K562 (cell line): ENCODE data around the gene TBPL2. TPM values are rescaled to one million over a fixed set of nuclear protein-coding genes. Genes with fewer than 3 reads are reported as not detected.

Source experiments
- ATAC-seq: fragments of 200-7000 bp; cut with Tn5 transposase; 3 replicates; pipeline ENCODE4 v1.9.1; 2020; ENCODE audit warnings: moderate library complexity
- BruUV-seq: library from RNA; stranded (reverse); fragments of 400-500 nt; replicated peaks from 2 replicates; lab custom pipeline; 2021; lab: Mats Ljungman, UMichigan
- CTCF ChIA-PET: fragments of 300-600 bp; formaldehyde crosslinking; extraction: SDS; loops from one replicate; lab custom pipeline; 2021; ENCODE audit warnings: low intra/inter-chr PET ratio; lab: Yijun Ruan, JAX
- POLR2A ChIA-PET: fragments of 300-600, 350-650 bp; sonication (Branson Sonifier 250); formaldehyde crosslinking; extraction: SDS; loops from one replicate; lab custom pipeline; 2021; ENCODE audit warnings: antibody characterized with exemption, inconsistent platforms; lab: Yijun Ruan, JAX
- DNase-seq, 4 experiments: peaks; one replicate each; pipeline versions ENCODE4 v3.0.0 to v3.0.0-alpha.2; 2011 to 2018; ENCODE audit warnings: low spot score in 3 of 4, mixed read lengths in 3 of 4; ENCODE audit errors: extremely low read depth in 1 of 4
- FAIRE-seq: peaks from 2 replicates; lab custom pipeline; 2011; peaks lifted over from hg19 to GRCh38; lab: Jason Lieb, UNC
- H2AFZ ChIP-seq: 2 replicates; pipeline ENCODE4 v1.6.0; 2011; ENCODE audit warnings: low read depth, low read length, control low read depth, inconsistent platforms
- H3K27ac ChIP-seq: fragments of 200-600 bp; 3 replicates; pipeline ENCODE4 v1.8.0; 2011; ENCODE audit warnings: low read depth, mild to moderate bottlenecking, control low read depth, inconsistent platforms, low read length, moderate library complexity, mixed read lengths; ENCODE audit errors: extremely low read depth
- H3K27me3 ChIP-seq, 2 experiments: fragments of 300-600 bp in 1 of 2; 2 replicates in 1 of 2; 3 replicates in 1 of 2; pipeline versions ENCODE4 v1.6.0 to v1.8.0; 2011; ENCODE audit warnings: inconsistent platforms in 2 of 2, low read length in 2 of 2, mild to moderate bottlenecking in 1 of 2, mixed read lengths in 1 of 2, moderate library complexity in 1 of 2; ENCODE audit not compliant: control insufficient read depth in 2 of 2, insufficient read depth in 2 of 2
- H3K36me3 ChIP-seq: fragments of 300-600 bp; 3 replicates; pipeline ENCODE4 v1.8.0; 2011; ENCODE audit warnings: mild to moderate bottlenecking, low read length, inconsistent platforms; ENCODE audit not compliant: control insufficient read depth, insufficient read depth
- H3K4me1 ChIP-seq, 2 experiments: fragments of 200-600 bp in 1 of 2; replicated peaks in 1 of 2; 2 replicates in 1 of 2; 3 replicates in 1 of 2; pipeline versions ENCODE4 v1.5.1 to v1.8.0; 2011; ENCODE audit warnings: inconsistent platforms in 2 of 2, low read length in 2 of 2, mild to moderate bottlenecking in 1 of 2, mixed read lengths in 1 of 2, moderate library complexity in 1 of 2; ENCODE audit not compliant: control insufficient read depth in 2 of 2, insufficient read depth in 2 of 2
- H3K4me2 ChIP-seq: 2 replicates; pipeline ENCODE4 v1.6.1; 2011; ENCODE audit warnings: low read length, control low read depth, inconsistent platforms, mixed read lengths; ENCODE audit not compliant: insufficient read depth
- H3K4me3 ChIP-seq: fragments of 200-600 bp; sonication (generic), shearing (Covaris generic); 2 replicates; pipeline ENCODE4 v1.5.1; 2016; ENCODE audit warnings: control low read depth, inconsistent platforms
- H3K79me2 ChIP-seq: fragments of 200-600 bp; 3 replicates; pipeline ENCODE4 v1.8.0; 2011; ENCODE audit warnings: low read length, inconsistent platforms; ENCODE audit not compliant: control insufficient read depth, insufficient read depth
- H3K9ac ChIP-seq, 2 experiments: 2 replicates each; pipeline versions ENCODE4 v1.6.0 to v1.6.1; 2011; ENCODE audit warnings: low read depth in 2 of 2, low read length in 2 of 2, control low read depth in 1 of 2, inconsistent platforms in 1 of 2, mild to moderate bottlenecking in 1 of 2, mixed read lengths in 1 of 2; ENCODE audit not compliant: insufficient read depth in 1 of 2
- H3K9me1 ChIP-seq: one replicate; pipeline ENCODE4 v1.6.0; 2011; ENCODE audit warnings: inconsistent platforms, mild to moderate bottlenecking, low read length, moderate library complexity; ENCODE audit not compliant: control insufficient read depth, insufficient read depth
- H3K9me3 ChIP-seq: replicated peaks from 2 replicates; pipeline ENCODE4 v1.5.1; 2011; ENCODE audit warnings: low read depth, low read length, inconsistent platforms; ENCODE audit not compliant: control insufficient read depth, insufficient read depth
- H4K20me1 ChIP-seq: replicated peaks from 2 replicates; pipeline ENCODE4 v1.6.1; 2011; ENCODE audit warnings: low read length, inconsistent platforms, mixed read lengths; ENCODE audit not compliant: control insufficient read depth, insufficient read depth
- DACH1 ChIP-seq: fragments of 450-650 bp; IDR thresholded peaks from 2 replicates; pipeline ENCODE4 v1.6.1; 2018; ENCODE audit not compliant: partially characterized antibody
- FOXK2 ChIP-seq, 2 experiments: fragments of 450-650 bp; IDR thresholded peaks in 1 of 2; conservative IDR thresholded peaks in 1 of 2; 2 replicates each; pipeline ENCODE4 v1.6.1; 2016; ENCODE audit warnings: low read depth in 2 of 2, mild to moderate bottlenecking in 1 of 2
- HNRNPK ChIP-seq: fragments of 200-400 bp; formaldehyde crosslinking; IDR thresholded peaks from one replicate; pipeline ENCODE4 v1.6.1; 2018; ENCODE audit warnings: mild to moderate bottlenecking, low read depth, low read length; ENCODE audit not compliant: poor library complexity, severe bottlenecking
- JUNB ChIP-seq: fragments of 450-650 bp; formaldehyde crosslinking; conservative IDR thresholded peaks from 2 replicates; pipeline ENCODE4 v1.4.0; 2020; ENCODE audit warnings: mild to moderate bottlenecking
- KDM5B ChIP-seq: fragments of 200-600 bp; sonication (generic); IDR thresholded peaks from 2 replicates; pipeline ENCODE4 v1.6.1; 2012; ENCODE audit warnings: low read depth, mild to moderate bottlenecking, moderate library complexity, low read length, control low read depth, inconsistent platforms; ENCODE audit not compliant: insufficient replicate concordance
- POLR2B ChIP-seq: fragments of 450-650 bp; IDR thresholded peaks from 2 replicates; pipeline ENCODE4 v1.6.1; 2018; ENCODE audit warnings: low read depth; ENCODE audit not compliant: partially characterized antibody
- SIRT6 ChIP-seq: IDR thresholded peaks from one replicate; pipeline ENCODE4 v1.6.1; 2012; ENCODE audit warnings: low read depth, mild to moderate bottlenecking, control low read depth, inconsistent platforms, low read length, moderate library complexity
- TCFL5 ChIP-seq: fragments of 250-450 bp; sonication (Bioruptor Pico); conservative IDR thresholded peaks from 2 replicates; pipeline ENCODE4 v1.6.1; 2021; ENCODE audit warnings: mild to moderate bottlenecking, moderate library complexity, matching md5 sums
- TOE1 ChIP-seq, 2 experiments: fragments of 450-650 bp in 1 of 2; sonication (generic) in 1 of 2; formaldehyde crosslinking in 1 of 2; IDR thresholded peaks; 2 replicates each; pipeline versions ENCODE4 v1.7.1 to v1.8.0; 2016 to 2022; ENCODE audit warnings: borderline replicate concordance in 2 of 2, mild to moderate bottlenecking in 2 of 2, antibody characterized with exemption in 1 of 2, inconsistent platforms in 1 of 2, low read depth in 1 of 2, missing genetic modification reagents in 1 of 2, moderate library complexity in 1 of 2
- XRCC5 ChIP-seq: fragments of 200-400 bp; formaldehyde crosslinking; IDR thresholded peaks from 2 replicates; pipeline ENCODE4 v1.6.1; 2017; ENCODE audit warnings: low read depth, mild to moderate bottlenecking, low read length
- ZNF274 ChIP-seq: IDR thresholded peaks from 2 replicates; pipeline ENCODE4 v1.6.1; 2011; ENCODE audit warnings: low read depth, mild to moderate bottlenecking, low read length, moderate library complexity, borderline replicate concordance
- WGBS: fragments of 100-300 bp; shearing (Covaris generic); methylation state at CpG from one replicate; pipeline ENCODE4 v1.1.6; 2016; ENCODE audit warnings: low coverage, mixed read lengths; ENCODE audit not compliant: insufficient coverage; ENCODE audit errors: missing lambda C conversion rate; 5-methylcytosine and 5-hydroxymethylcytosine counted together
- in situ Hi-C: fragments of 300-500 bp; cut with MboI; formaldehyde crosslinking; loops from 4 replicates; pipeline ENCODE4 v1.15.0; 2018; ENCODE audit warnings: inconsistent platforms, mixed read lengths
- intact Hi-C: fragments of 100-400 bp; cut with micrococcal nuclease; formaldehyde crosslinking; loops from 2 replicates; pipeline ENCODE4 v1.14.2; 2022
- polyA plus RNA-seq, 8 experiments: library from polyadenylated mRNA; depleted of rRNA in 4 of 8; stranded (reverse) in 5 of 8; unstranded in 3 of 8; fragments of >200 nt; fragmentation: Nextera tagmentation in 2 of 8; fragmentation: Illumina TruSeq in 1 of 8; extraction: Ambion mirVana in 2 of 8; extraction: Trizol in 1 of 8; gene quantifications; 2 replicates each; pipeline versions ENCODE4 v1.2.1 to v1.2.3, GENCODE V29; 2011 to 2014; ENCODE audit warnings: inconsistent platforms in 1 of 8, missing spikeins in 1 of 8
- total RNA-seq, 7 experiments: library from RNA; depleted of rRNA in 6 of 7; stranded (reverse); fragments of >200 nt in 6 of 7; fragmentation: Illumina TruSeq in 2 of 7; extraction: Trizol in 2 of 7; gene quantifications; 2 replicates each; pipeline versions ENCODE4 v1.2.1 to v1.2.3, GENCODE V29; 2011 to 2021; ENCODE audit warnings: low replicate concordance in 1 of 7

The TBPL2 gene
- total and polyA plus RNA-seq, 9 of the 15 experiments (the other 6 are each of a cell fraction or from before 2014, with no cell fraction given): not detected

DNA sequence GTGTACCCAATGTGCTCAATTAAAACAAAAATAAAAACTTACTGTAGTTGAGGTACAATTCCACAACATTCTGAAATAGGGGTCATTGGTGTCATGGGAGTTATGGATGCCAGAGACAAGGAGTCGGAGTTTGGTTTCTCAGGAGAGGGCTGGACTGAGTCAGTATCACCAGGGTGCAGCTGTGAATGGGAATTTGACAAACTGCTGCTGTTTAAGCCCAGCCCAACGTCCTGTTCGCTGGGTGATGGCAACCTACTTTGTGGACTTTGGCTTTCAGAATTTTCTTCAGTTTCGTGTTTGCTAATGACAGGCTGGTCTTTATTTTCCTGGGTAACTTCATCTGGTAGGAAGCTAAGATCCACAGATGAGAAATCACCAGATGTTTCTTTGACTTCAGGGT is 3.9 kb downstream of the TBPL2 start:
- Histone ChIP-seq H3K4me3 (no peak overlapping the region), H3K4me1 (peaks cover 0 to 4% of the 10 kb centered on the region in 2 experiments; a peak in 2 of 5 replicates), H3K36me3 (no peaks in the 10 kb centered on the region), H3K9me1 (no peaks in the 10 kb centered on the region), H3K9ac (no peak overlapping the region), H3K79me2 (no peaks in the 10 kb centered on the region), H3K9me3 (no peaks in the 10 kb centered on the region), H4K20me1 (no peaks in the 10 kb centered on the region), H3K27ac (no peak overlapping the region), H2AFZ (no peak overlapping the region), H3K4me2 (no peak overlapping the region), H3K27me3 (peaks cover 0 to 4% of the 10 kb centered on the region in 2 experiments; a peak in 1 of 5 replicates)
- ATAC-seq: no peak
- intact Hi-C loops (loop anchor here (5.0 kb wide), 1 partner anchor 1036 kb away; no protein-coding TSS in a partner anchor), in situ Hi-C loops (no loop called here)
- no TSS peak for BruUV-seq
- TF ChIP-seq TOE1 (IDR thresholded peaks at IDR 0.05; ENCODE audit: borderline replicate concordance) (no peak), TOE1 (CRISPR knock-in tag; IDR thresholded peaks at IDR 0.05; ENCODE audit: borderline replicate concordance, low read depth) (no peak), FOXK2 (conservative IDR thresholded peaks at IDR 0.05 in 1 of 2, IDR thresholded peaks at IDR 0.05 in 1 of 2; ENCODE audit: low read depth in 2 of 2) (no peak), JUNB (no peak), SIRT6 (no peak), POLR2B (no peak), XRCC5 (no peak), TCFL5 (no peak), ZNF274 (no peak), HNRNPK (no peak), DACH1 (no peak), KDM5B (no peak)
- ChIA-PET POLR2A (no interaction called here), CTCF (no interaction called here)
- no peak for DNase-seq
- WGBS: 0% methylated on average over 4 of the region's 4 CpGs
- no peak for FAIRE-seq
